Upper lobe of right lung (tissue), 1 donor: ENCODE results near the gene ASPN. TPM values are rescaled to one million over a fixed set of nuclear protein-coding genes. Genes with fewer than 3 reads are reported as not detected.

Experiments
- ATAC-seq: fragments of 200-7000 bp; cut with Tn5 transposase; one replicate; pipeline ENCODE4 v1.9.1; 2020; ENCODE audit warnings: mild to moderate bottlenecking, moderate library complexity
- DNase-seq: peaks from one replicate; pipeline ENCODE4 v3.0.0-alpha.2; 2020
- H3K27ac ChIP-seq: fragments of 200-600 bp; one replicate; pipeline ENCODE4 v1.8.0; 2022
- H3K27me3 ChIP-seq: fragments of 200-600 bp; one replicate; pipeline ENCODE4 v1.8.0; 2022; ENCODE audit warnings: mild to moderate bottlenecking
- H3K36me3 ChIP-seq: fragments of 200-600 bp; one replicate; pipeline ENCODE4 v1.8.0; 2022
- H3K4me1 ChIP-seq: fragments of 200-600 bp; one replicate; pipeline ENCODE4 v1.8.0; 2022
- H3K4me3 ChIP-seq: fragments of 200-600 bp; one replicate; pipeline ENCODE4 v1.8.0; 2022; ENCODE audit warnings: mild to moderate bottlenecking
- H3K9me3 ChIP-seq: fragments of 200-600 bp; one replicate; pipeline ENCODE4 v1.8.0; 2022
- intact Hi-C: fragments of 100-400 bp; cut with DNase I; formaldehyde crosslinking; loops from one replicate; pipeline ENCODE4 v1.11.0; 2022
- total RNA-seq: library from RNA; stranded (reverse); fragmentation: NEBNext Ultra II Directional; extraction: Animal tissue kit (Norgen Biotek cat#: 25700); gene quantifications from one replicate; pipeline ENCODE4 v1.2.1, GENCODE V29; 2021
- TF ChIP-seq, protein P1 (sequence below): fragments of 200-600 bp; IDR thresholded peaks from one replicate; pipeline ENCODE4 v1.8.0; 2022; ENCODE audit warnings: antibody characterized with exemption
- donor health status: DM: no; HTN: yes; CAD: no; lungs with severe emphysema.

ASPN gene
- total RNA-seq, 1 donor from 2014 or later: 7.5 TPM

DNA sequence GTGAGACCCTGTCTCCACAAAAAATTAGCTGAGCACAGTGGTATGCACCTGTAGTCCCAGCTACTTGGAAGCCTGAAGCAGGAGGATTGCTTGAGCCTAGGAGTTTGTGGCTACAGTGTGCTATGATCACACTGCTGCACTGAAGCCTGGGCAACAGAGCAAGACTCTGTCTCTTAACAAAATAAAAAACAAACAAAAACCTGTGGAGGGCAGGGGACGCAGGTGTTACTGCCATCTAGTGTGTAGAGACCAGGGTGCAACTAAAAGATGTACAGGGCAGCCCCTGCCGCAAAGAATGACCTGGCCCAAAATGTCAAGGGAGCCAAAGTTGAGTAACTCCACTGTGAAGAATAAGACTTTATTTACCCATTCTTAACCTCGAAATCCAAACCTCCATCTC lies 27.1 kb downstream of the ASPN start:
- TF ChIP-seq, protein P1, sequence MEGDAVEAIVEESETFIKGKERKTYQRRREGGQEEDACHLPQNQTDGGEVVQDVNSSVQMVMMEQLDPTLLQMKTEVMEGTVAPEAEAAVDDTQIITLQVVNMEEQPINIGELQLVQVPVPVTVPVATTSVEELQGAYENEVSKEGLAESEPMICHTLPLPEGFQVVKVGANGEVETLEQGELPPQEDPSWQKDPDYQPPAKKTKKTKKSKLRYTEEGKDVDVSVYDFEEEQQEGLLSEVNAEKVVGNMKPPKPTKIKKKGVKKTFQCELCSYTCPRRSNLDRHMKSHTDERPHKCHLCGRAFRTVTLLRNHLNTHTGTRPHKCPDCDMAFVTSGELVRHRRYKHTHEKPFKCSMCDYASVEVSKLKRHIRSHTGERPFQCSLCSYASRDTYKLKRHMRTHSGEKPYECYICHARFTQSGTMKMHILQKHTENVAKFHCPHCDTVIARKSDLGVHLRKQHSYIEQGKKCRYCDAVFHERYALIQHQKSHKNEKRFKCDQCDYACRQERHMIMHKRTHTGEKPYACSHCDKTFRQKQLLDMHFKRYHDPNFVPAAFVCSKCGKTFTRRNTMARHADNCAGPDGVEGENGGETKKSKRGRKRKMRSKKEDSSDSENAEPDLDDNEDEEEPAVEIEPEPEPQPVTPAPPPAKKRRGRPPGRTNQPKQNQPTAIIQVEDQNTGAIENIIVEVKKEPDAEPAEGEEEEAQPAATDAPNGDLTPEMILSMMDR: no peak
- ATAC-seq: no peak

DNA sequence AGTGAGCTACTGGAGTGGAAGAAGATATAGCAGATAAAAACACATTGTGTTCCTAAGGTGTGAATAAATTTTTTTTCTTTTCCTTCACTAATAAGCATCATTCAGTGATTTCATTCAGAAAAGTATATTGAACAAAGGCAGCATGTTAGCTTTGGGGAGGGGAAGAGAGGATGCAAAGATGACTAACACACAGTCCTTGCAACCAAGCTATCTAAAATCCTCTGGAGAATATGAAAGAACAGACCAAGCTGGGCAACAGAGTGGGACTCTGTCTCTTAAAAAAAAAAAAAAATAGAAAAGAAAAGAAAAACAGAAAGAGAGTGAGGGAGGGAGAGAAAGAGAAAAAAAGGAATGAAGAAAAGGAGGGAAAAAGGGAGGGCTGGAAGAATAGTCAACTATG lies 35.8 kb downstream of the ASPN start:
- TF ChIP-seq, protein P1: no peak
- intact Hi-C loops: no loop called here
- ATAC-seq: no peak
- Histone ChIP-seq H3K4me3 (no peak overlapping the region), H3K36me3 (no peaks in the 10 kb centered on the region), H3K27me3 (no peaks in the 10 kb centered on the region), H3K4me1 (no peaks in the 10 kb centered on the region), H3K9me3 (no peaks in the 10 kb centered on the region), H3K27ac (no peak overlapping the region)
- no peak for DNase-seq

More for the DNA sequence above, 27.1 kb downstream of the ASPN start:
- H3K36me3 ChIP-seq: no peaks in the 10 kb centered on the region
- H3K27me3 ChIP-seq: no peaks in the 10 kb centered on the region
- DNase-seq: no peak
- intact Hi-C loops: no loop called here
- H3K4me1 ChIP-seq: no peaks in the 10 kb centered on the region
- no peak overlapping the region for H3K27ac ChIP-seq
- no peak overlapping the region for H3K4me3 ChIP-seq
- no peaks in the 10 kb centered on the region for H3K9me3 ChIP-seq

DNA sequence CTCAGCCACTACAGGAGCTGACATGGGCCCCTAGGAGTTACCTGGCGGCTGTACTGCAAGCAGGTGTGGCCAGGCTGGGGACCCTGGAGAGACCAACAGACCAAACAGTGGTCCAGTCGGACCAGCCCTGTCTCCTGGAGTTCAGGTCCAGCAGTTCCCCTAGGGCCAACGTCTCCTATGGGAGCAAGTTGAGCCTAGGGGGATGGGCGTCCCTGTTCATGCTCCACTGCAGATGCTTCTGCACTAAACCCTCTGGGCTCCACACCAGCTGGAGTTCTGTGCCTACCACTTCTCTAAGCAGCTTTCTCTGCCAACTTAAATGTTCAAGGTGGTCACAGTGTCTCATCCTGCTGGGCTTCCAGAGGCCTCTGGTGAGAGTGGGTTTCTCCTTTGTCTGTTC lies 37.5 kb downstream of the ASPN start:
- H3K27ac ChIP-seq: no peak overlapping the region
- no peaks in the 10 kb centered on the region for H3K27me3 ChIP-seq
- DNase-seq: no peak
- no peaks in the 10 kb centered on the region for H3K9me3 ChIP-seq
- no peak overlapping the region for H3K4me3 ChIP-seq
- no peak for ATAC-seq
- intact Hi-C loops: no loop called here
- TF ChIP-seq, protein P1: no peak
- no peaks in the 10 kb centered on the region for H3K4me1 ChIP-seq
- no peaks in the 10 kb centered on the region for H3K36me3 ChIP-seq

DNA sequence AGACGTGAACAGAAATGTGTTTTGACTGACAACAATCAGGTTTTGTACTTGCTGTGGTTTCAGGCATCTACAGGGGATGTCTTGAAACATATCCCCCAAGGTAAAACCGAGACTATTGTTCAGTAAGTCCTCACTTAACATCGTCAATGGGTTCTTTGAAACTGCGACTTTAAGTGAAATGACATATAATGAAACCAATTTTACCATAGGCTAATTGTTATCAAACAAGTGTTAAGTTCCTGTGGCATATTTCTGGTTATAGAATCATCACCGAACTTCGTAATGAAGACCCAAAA lies 41.6 kb downstream of the ASPN start:
- Histone ChIP-seq H3K4me3 (no peak overlapping the region), H3K27me3 (no peaks in the 10 kb centered on the region), H3K4me1 (no peaks in the 10 kb centered on the region), H3K36me3 (no peaks in the 10 kb centered on the region), H3K27ac (no peak overlapping the region), H3K9me3 (no peaks in the 10 kb centered on the region)
- no peak for ATAC-seq
- TF ChIP-seq, protein P1: no peak
- intact Hi-C loops: no loop called here
- DNase-seq: no peak

DNA sequence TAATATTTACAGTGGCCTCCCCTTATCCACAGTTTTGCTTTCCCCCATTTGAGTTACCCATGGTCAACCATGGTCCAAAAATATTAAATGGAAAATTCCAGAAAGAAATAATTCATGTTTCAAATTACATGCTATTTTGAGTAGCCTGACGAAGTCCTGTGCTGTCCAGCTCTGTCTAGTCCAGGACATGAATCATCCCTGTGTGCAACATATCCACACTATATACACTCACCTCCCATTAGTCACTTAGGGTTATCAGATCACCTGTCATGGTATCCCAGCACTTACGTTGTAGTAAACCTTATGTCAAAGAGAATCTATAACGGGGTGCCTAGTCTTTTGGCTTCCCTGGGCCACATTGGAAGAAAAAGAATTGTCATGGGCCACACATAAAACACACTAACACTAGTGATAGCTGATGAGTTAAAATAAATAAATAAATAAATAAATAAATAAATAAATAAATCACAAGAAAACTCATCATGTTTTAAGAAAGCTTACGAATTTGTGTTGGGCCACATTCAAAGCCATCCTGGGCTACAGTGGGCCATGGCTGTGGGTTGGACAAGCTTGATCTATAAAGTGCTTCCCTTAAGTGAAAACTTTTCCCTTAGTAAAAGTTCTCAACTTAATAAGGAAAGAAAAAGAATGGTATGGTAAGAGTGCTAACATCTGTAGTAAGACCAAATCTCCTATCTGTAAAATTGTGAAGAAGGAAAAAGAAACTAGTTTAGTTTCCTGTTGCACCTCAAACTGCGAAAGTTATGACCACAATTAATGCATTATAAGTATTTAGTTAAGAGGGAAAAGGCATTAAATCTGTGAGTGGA lies 42.2 kb downstream of the ASPN start:
- ATAC-seq (no peak), DNase-seq (no peak)
- Histone ChIP-seq H3K36me3 (no peaks in the 10 kb centered on the region), H3K4me3 (no peak overlapping the region), H3K27me3 (no peaks in the 10 kb centered on the region), H3K9me3 (no peaks in the 10 kb centered on the region), H3K27ac (no peak overlapping the region), H3K4me1 (no peaks in the 10 kb centered on the region)
- intact Hi-C loops: loop anchor here (10.0 kb wide), 1 partner anchor 95 kb away; no protein-coding TSS in a partner anchor
- TF ChIP-seq, protein P1: no peak
